Measurements from ENCODE around the gene ZBTB46. TPM values are rescaled to one million over a fixed set of nuclear protein-coding genes. Genes with fewer than 3 reads are reported as not detected.
A peak's percentile ranks its signal among the peaks of the same experiment; 100 is the strongest.
"Not testable (repeated sequence)": the region's sequence is repeated elsewhere in the genome, so short reads cannot be mapped to it uniquely, and the experiment has no call there.

ZBTB46 gene, protein sequence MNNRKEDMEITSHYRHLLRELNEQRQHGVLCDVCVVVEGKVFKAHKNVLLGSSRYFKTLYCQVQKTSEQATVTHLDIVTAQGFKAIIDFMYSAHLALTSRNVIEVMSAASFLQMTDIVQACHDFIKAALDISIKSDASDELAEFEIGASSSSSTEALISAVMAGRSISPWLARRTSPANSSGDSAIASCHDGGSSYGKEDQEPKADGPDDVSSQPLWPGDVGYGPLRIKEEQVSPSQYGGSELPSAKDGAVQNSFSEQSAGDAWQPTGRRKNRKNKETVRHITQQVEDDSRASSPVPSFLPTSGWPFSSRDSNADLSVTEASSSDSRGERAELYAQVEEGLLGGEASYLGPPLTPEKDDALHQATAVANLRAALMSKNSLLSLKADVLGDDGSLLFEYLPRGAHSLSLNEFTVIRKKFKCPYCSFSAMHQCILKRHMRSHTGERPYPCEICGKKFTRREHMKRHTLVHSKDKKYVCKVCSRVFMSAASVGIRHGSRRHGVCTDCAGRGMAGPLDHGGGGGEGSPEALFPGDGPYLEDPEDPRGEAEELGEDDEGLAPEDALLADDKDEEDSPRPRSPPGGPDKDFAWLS
- 13.8 TPM for total RNA-seq
- long read RNA-seq, full-length matches to known transcripts = 5 of 23 reads
- long read RNA-seq, partial matches to known transcripts = 6 of 23 reads
- long read RNA-seq, other reads (novel, unspliced or antisense) = 12 of 23 reads

DNA sequence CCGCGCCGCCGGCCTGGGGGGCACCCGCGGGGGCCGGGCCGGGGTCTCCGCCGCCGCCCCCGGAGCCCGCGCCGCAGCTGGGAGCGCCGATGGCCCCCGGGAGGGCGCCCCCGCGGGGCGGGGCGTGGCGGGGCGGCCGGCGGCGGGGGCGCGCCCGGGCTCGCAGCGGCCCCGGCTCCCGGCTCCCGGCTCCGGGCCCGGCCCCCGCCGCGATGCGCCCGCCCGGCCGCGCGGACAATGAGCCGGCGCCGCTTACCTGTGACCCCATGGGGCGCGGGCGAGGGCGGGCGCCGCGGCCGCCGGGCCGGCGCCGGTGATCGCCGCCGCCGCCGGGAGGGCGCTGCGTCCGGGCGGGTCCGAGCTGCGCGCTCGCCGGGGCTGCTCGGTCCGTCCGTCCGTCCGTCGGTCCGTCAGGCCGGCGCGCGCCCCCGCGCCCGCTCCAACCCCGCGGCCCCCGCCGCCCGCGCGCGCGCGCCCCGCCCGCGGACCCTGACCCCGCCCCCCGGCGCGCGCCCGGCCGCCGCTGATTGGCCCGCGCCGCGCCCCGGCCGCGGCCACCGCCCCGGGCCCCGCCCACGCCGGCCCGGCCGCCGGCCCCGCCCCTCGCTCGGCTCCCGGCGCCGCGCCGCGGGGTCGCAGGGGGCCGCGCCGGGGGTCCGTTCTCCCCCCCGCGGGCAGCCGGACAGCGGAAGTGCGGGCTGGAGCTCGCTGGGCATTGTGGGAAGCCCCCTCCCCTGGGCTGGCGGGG is at the start of gene ZBTB46:
TSS of gene ZBTB46 (minus strand) at position 424 of the 748 bp plus-strand sequence. CDS start 40,507 bp downstream, outside the sequence.
- ATAC-seq = peak; percentile 33
- intact Hi-C loops (cut with DNase I) = loop anchor here (5.0 kb wide), 1 partner anchor 44 kb away; no protein-coding TSS in a partner anchor
- DNase-seq (ENCODE audit: missing footprints) = peak; percentile 88

DNA sequence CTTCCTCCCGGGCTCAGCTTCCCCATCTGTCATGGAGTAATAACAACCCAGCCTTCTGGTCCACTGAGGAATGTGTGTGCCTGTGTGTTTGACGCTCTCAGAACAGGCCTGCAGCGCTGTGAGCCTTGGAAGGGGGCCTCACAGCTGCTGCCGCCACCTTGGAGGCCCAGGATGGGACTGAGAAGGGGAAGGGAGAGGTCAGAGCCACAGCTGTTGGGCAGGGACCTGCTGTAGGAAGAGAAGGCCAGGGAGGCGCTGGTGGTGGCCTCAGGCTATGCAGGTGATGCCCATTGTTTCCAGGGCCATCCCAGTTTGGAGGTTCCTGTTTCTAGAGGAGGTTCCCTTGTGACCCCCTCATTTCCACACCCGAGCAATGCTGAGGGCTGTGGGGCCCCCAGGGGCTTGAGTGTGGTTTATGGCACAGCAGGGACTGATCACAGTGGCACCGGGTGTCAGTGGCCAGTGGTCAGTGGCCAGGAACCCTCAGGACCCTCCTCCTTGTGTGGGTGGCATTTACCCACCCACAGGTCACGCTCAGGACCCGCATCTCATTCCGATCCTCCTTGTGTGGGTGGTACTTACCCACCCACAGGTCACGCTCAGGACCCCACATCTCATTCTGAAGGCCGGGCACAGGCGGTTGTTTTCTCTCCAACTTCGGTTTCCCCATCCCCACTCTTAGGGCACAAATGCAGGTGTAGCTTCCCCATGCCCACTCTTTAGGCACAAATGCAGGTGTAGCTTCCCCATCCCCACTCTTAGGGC is 48.0 kb upstream of the ZBTB46 start:
- intact Hi-C loops (cut with DNase I) = no loop called here
- ATAC-seq = no peak
- peak; percentile 56 for DNase-seq (ENCODE audit: missing footprints)

DNA sequence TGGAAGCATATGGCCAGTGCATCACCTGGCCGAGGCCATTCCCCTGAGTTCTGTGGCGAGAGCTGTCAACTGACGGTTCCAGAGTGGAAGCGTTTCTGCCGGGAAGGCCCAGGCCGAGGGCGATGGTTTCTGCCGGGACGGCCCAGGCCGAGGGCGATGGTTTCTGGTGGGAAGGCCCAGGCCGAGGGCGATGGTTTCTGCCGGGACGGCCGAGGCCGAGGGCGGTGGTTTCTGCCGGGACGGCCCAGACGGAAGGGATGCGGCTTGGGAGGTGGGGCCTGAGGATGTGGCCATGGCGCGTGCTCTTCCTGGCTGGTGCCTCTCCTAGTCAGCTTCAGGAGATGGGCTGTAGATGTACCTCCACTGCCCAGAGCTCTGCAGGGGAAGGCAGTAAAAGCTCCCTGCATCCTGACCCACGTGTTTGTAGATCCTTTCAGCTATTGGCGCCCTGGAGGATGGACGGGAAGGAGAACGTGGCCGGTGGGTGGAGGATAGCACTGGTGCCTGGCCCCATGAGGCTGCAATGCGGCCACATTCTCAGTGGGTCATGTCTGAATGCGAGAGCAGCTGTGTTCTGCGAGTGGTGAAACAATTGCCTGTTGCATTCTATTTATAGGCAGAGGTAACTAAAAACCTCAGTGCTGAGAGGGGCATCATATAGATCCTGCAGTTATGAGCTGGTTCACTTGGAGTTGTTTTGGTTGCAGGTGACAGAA is 46.8 kb upstream of the ZBTB46 start:
- intact Hi-C loops (cut with DNase I) = no loop called here
- ATAC-seq = no peak
- peak; percentile 48 for DNase-seq (ENCODE audit: missing footprints)

DNA sequence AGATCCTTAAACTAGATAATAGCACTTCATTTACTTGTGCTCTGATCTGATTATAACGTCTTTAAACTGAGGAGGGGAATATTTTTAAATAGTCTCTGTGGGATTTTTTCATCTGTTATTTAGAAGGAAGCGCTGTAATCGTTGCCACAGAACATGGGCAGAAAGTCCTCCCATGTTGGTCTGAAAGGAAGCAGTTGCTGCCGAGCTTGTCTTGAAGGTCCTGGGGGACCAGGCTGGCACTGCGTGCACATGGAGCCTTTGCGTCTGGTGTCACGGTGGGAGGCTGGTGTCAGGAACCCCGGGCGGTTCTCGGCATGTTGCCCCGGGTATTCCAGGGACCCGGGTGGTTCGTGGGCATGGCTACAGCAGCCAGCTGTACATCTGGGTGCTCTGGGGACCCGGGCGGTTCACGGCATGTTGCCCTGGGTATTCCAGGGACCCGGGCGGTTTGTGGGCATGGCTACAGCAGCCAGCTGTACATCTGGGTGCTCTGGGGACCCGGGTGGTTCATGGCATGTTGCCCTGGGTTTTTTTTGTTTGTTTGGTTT is 45.5 kb upstream of the ZBTB46 start:
- ATAC-seq = no peak
- intact Hi-C loops (cut with DNase I) = no loop called here

DNA sequence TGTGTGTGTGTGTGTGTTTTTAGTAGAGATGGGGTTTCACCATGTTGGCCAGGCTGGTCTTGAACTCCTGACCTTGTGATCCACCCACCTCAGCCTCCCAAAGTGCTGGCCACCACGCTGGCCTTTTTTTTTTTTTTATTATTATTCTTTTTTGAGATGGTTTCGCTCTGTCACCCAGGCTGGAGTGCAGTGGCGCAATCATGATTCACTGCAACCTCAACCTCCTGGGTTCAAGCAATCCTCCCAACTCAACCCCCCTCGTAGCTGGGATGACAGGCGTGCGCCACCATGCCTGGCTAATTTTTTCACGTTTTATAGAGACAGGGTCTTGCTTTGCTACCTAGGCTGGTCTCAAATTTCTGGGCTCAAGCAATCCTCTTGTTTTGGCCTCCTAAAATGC is 43.2 kb upstream of the ZBTB46 start:
- intact Hi-C loops (cut with DNase I); ATAC-seq: not testable (repeated sequence)
- DNase-seq (ENCODE audit: missing footprints) = peak; percentile 28

More for the DNA sequence above, 45.5 kb upstream of the ZBTB46 start:
- no peak for DNase-seq (ENCODE audit: missing footprints)

DNA sequence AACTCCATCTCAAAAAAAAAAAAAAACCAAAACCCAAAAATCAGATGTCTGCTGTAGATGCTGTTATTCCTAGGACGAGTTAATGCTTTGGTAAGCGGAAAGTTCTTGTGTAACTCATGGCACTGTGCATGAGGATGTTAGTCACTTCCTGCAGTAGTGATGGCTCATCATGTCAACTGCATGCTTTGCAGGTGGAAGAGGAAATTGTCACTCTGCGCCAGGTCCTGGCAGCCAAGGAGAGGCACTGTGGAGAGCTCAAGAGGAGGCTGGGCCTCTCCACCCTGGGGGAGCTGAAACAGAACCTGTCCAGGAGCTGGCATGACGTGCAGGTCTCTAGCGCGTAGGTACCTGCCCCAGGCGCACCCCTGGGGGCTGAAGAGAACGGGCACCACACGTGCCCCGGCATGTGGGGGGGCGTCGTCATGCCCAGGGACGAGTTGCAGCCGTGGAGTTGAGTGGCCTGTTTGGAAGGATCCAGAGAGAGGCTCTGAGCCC is 42.5 kb upstream of the ZBTB46 start:
- intact Hi-C loops (cut with DNase I) = no loop called here
- ATAC-seq (peak; percentile 69), DNase-seq (ENCODE audit: missing footprints) (peak; percentile 79)

DNA sequence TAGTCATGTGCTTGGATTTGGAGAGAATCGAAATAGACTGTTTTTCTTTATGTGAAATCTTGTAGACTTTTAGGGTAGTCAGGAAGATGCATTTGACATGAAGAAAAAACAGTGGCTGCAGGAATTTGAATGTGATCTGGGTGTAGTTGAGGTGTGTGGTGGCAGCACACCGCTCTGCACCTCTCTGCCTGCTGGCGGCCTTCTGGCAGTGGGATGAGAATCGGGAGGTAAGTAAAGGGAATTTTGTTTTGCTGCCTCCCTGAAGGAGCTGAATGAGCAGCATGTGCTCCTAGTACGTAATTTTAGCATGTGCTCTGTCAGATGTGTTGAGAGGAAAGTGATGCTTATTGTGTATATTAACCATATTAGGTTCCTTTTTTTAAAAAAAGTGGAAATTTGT is 37.2 kb upstream of the ZBTB46 start:
- no peak for DNase-seq (ENCODE audit: missing footprints)
- intact Hi-C loops (cut with DNase I) = no loop called here
- ATAC-seq = no peak

DNA sequence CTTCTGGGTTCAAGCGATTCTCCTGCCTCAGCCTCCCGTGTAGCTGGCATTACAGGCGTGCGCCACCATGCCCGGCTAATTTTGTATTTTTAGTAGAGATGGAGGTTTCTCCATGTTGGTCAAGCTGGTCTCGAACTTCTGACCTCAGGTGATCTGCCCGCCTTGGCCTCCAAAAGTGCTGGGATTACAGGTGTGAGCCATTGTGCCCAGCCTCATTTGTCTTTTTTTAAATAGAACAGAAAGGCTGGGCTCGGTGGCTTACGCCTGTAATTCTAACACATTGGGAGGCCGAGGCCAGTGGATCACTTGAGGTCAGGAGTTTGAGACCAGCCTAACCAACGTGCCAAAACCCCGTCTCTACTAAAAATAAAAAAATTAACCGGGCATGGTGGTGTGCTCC is 36.0 kb upstream of the ZBTB46 start:
- ATAC-seq; DNase-seq (ENCODE audit: missing footprints); intact Hi-C loops (cut with DNase I): not testable (repeated sequence)

DNA sequence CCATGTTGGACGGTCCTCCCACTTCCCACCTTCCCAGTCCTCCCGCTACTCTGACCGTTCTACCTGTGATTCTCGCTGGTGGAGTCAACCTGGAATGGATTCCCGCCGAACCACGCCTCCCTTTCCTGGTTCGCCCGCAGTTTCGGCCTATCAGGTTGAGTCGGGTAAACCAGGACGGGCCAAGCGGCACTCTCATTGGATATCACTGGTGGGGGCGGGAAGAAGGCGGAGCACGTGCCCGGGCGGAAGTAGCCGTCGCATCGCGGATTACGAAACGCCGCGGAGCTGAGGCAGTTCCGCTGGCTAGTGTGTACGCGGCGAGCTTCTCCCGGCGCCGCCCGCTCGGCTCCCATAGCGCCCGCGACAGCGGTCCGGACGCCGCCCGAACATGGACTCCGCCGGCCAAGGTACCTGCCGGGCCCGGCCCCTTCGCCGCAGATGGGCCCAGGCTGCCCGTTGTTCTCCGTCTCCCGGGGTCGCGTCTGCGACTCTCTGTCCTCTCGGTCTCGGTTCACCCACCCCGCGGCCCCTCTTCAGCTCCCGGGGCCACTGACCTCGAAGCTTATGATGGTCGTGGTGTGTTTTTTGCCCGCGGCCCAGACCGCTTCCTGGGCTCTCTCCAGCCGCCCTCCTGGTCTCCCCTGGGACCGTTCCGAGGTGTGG is 34.0 kb upstream of the ZBTB46 start, which contains the start of gene TPD52L2:
TSS of gene TPD52L2 (plus strand) at position 293 of the 663 bp plus-strand sequence. CDS start at position 389, 96 bp downstream.
- peak; percentile 95 for ATAC-seq
- peak; percentile 99 for DNase-seq (ENCODE audit: missing footprints)
- intact Hi-C loops (cut with DNase I) = loop anchor here (1.0 to 5.0 kb wide), 4 partner anchors 36 to 328 kb away; partner anchors contain the start of gene PTK6

DNA sequence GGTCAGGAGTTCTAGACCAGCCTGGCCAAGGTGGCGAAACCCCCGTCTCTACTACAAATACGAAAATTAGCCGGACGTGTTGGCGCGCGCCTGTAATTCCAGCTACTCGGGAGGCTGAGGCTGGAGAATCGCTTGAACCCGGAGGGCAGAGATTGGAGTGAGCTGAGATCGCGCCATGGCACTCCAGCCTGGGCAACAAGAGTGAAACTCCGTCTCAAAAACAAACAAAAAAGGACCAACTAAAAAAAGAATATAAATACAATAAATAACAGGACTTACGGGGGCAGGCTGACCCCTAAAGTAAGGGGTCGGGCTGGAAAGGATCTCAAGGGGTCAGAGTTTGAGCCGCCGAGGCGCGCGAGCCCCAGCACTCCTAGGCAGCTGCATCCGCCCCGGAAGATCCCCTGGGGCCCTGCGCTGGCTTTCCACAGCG is 33.5 kb upstream of the ZBTB46 start:
- intact Hi-C loops (cut with DNase I) = loop anchor here (2.0 to 5.0 kb wide), 3 partner anchors 36 to 327 kb away; partner anchors contain the start of gene PTK6
- no peak for DNase-seq (ENCODE audit: missing footprints)
- ATAC-seq = no peak

DNA sequence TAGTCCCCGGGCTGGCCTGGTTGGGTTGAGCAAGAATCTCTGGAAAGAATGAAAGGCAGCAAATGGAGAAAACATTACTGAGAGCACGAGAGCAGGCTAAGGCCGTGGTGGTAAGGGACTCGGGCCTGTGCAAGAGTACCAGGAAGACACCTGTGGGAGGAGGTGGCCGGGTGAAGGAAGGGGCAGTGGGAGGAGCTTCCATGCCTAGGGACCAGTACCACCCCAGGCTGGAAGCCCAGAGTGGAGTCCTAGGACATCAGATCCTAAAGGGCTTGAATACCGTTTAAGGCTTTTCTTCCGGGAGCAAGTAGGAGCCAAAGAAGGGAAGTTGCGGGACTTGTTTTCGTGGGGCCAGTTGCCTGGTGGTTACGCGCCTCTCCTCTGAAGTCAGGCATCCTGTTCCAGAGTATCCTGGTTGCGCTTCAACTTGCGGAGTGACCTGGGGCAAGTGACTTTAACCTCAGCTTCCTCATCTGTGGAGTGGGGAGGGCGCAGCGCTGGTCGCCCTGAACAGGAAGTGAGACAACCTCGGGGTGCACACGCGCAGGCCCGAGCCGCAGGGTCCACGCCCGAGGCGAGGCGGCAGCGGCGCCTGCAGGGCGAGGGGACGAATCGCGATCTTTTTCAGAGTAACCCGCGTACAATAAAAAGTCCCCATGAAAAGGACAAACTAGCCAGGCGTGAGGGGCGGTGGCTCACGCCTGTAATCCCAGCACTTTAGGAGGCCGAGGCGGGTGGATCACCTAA is 32.9 kb upstream of the ZBTB46 start:
- intact Hi-C loops (cut with DNase I) = loop anchor here (2.0 to 5.0 kb wide), 3 partner anchors 35 to 327 kb away; partner anchors contain the start of gene PTK6
- DNase-seq (ENCODE audit: missing footprints) = peak; percentile 97
- peak; percentile 88 for ATAC-seq

DNA sequence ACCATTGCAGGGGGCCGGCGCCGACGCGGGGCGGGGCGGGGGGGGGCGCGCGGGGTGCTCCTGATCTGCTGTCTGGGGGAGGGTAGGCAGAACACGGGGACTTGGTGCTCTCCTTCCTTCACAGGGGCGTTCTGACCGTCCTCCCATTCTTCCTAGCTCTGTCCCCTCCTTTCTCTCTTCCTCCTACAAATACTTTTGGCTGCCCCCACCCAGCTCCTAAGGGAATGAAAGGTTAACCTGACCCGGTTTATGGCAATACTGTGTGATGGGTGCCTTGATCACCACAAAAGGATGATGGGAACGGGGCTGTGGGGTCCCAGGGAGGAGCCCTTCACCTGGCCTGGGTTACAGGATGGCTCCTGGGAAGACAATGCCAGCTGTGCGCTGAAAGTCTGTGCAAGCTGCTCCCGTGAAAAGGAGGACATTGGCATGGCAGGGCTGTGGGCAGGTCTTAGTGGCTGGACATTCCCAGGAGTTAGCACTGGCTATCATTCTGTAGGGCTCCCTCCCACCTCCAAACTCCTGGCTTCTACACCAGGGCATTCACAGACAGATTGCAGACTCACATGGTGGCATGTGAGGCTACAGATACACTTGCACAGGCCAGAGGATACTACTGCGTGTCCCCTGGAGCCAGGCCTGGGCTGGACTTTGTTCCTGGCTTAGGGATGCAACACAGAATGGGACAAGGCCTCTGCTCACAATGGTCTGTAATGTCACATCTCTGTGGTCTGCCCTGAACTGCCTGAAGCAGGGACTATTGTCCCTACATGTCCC is 32.1 kb upstream of the ZBTB46 start:
- intact Hi-C loops (cut with DNase I) = loop anchor here (5.0 kb wide), 1 partner anchor 326 kb away; the partner anchor contains the start of gene PTK6
- ATAC-seq = no peak
- DNase-seq (ENCODE audit: missing footprints) = no peak

DNA sequence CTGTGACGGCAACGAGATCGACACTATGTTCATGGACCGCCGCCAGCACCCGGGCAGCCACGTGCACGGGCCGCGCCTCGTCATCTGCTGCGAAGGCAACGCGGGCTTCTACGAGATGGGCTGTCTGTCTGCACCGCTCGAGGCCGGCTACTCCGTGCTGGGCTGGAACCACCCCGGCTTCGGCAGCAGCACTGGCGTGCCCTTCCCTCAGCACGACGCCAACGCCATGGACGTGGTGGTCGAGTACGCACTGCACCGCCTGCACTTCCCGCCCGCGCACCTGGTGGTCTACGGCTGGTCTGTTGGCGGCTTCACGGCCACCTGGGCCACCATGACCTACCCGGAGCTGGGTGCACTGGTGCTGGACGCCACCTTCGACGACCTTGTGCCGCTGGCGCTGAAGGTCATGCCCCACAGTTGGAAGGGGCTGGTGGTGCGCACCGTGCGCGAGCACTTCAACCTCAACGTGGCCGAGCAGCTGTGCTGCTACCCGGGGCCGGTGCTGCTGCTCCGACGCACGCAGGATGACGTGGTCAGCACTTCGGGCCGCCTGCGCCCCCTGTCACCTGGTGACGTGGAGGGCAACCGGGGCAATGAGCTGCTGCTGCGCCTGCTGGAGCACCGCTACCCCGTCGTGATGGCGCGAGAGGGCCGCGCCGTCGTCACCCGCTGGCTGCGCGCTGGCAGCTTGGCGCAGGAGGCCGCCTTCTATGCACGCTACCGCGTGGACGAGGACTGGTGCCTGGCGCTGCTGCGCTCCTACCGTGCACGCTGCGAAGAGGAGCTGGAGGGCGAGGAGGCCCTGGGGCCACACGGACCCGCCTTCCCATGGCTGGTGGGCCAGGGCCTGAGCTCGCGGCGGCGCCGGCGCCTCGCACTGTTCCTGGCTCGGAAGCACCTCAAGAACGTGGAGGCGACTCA is 31.2 kb upstream of the ZBTB46 start:
- no peak for DNase-seq (ENCODE audit: missing footprints)
- ATAC-seq = no peak
- intact Hi-C loops (cut with DNase I) = loop anchor here (5.0 kb wide), 1 partner anchor 325 kb away; the partner anchor contains the start of gene PTK6

DNA sequence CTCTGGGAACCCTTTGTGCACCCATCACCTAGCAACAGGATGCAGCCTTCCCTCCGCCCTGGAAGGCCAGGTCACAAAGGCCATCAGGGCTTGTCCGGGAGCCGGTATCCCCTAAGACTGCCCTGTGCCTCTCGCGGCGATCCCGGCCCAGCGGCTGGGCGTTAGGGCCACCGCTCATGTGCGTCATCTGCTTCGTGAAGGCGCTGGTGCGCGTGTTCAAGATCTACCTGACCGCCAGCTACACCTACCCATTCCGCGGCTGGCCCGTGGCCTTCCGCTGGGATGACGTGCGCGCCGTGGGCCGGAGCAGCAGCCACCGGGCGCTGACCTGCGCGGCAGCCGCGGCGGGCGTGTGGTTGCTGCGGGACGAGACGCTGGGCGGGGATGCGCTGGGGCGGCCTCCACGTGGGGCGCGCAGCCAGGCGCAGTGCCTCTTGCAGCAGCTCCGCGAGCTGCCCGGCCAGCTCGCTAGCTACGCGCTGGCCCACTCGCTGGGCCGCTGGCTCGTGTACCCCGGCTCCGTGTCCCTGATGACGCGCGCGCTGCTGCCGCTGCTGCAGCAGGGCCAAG is 30.4 kb upstream of the ZBTB46 start, which contains the start of gene ABHD16B:
TSS of gene ABHD16B (plus strand) at position 134 of the 570 bp plus-strand sequence. CDS start at position 177, 43 bp downstream.
- DNase-seq (ENCODE audit: missing footprints) = no peak
- intact Hi-C loops (cut with DNase I) = loop anchor here (5.0 kb wide), 1 partner anchor 324 kb away; the partner anchor contains the start of gene PTK6
- ATAC-seq = no peak
